WI38 (cell line): Measurements from ENCODE around the gene DDHD1.

Experiments used
- H3K4me3 ChIP-seq: 2 replicates; pipeline ENCODE4 v1.5.1; 2011; ENCODE audit warnings: low read depth, mild to moderate bottlenecking, control low read depth, low read length
- CTCF ChIP-seq: IDR thresholded peaks from 2 replicates; pipeline ENCODE4 v1.5.1; 2012; ENCODE audit warnings: low read depth, mild to moderate bottlenecking, control low read depth, low read length

The DDHD1 gene

GRCh38 chr14:53002576-53002975, 150.5 kb downstream of the DDHD1 start:
- no peak for TF ChIP-seq CTCF
- no peak overlapping the region for H3K4me3 ChIP-seq

GRCh38 chr14:53001787-53002378, 151.2 kb downstream of the DDHD1 start:
- TF ChIP-seq CTCF: no peak

DNA sequence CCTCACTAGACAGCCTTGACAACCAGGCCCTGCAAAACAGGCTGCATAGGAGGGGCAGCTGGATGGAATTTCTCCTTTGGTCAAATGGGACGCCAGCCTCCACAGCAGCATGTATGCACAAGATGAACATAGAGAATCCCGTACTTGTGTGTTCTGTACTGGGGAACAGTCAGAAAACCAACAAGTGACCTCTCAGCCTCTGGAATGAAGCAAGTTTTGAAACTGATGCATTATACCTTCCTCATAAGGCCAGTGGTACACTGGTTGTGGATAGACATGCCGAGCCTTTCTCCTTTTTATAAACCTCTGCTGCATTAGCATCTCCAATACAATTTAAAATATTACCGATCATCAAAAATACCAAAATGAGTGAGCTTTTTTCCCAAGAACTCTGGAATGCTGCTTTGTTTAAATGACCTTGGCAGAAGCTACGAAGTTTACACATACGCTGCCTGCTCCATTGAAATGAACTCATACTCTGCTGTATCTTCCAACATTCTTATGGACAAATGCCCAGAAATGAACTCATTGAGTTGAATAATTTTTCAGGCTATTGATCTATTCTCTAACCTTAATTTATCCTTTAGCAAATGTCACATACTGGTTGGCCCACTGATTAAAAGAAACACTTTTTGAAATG, 154.6 kb downstream of the DDHD1 start:
- H3K4me3 ChIP-seq: no peak overlapping the region
- TF ChIP-seq CTCF: no peak

More at GRCh38 chr14:53001787-53002378, 151.2 kb downstream of the DDHD1 start:
- no peak overlapping the region for H3K4me3 ChIP-seq

DNA sequence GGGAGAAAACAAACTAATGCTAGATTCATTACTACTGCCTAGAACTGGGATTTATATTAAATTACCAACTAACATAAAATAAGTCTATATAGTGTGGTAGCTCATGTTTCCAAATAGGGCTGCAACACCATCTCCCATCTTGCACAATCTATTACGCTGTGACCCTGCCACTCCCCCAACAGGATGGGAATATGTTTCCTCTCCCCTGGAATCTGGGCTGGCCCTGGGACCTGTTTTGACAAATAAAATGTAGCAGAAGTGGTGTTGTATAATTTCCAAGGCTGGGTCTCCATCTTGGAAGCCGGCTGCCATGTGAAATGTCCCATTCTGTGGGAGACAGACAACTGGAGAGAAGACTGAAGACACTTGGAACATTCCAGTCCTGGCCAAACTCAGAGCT, 156.6 kb downstream of the DDHD1 start:
- H3K4me3 ChIP-seq: no peak overlapping the region
- no peak for TF ChIP-seq CTCF

- H3K4me3 ChIP-seq: no peak overlapping the region
- no peak for TF ChIP-seq CTCF
Observed at GRCh38 chr14:52995998-52996397, 157.1 kb downstream of the DDHD1 start.

GRCh38 chr14:52992236-52992870, 160.8 kb downstream of the DDHD1 start:
- no peak for TF ChIP-seq CTCF
- H3K4me3 ChIP-seq: no peak overlapping the region

DNA sequence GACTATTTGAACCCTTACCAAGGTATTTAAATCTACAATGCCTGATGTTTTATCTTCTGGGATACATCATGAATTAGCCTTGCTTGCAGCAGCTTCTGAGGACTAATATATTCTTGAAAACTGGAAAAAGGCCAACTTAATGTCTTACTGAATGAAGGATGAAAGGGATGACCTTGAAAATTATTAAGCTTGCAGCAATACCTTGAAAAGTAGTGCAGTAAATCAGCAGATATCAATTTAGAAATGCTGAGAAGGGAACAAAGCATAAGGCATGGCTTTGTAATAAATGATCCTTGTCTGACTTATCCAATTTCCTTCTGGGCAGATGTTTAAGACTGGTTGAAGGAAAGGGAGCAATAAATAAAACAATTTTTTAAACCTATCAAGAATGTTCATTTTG, 165.0 kb downstream of the DDHD1 start:
- TF ChIP-seq CTCF: no peak
- H3K4me3 ChIP-seq: no peak overlapping the region
